Measurements from ENCODE around the gene ZZZ3.
"Not testable (repeated sequence)": the region's sequence is repeated elsewhere in the genome, so short reads cannot be mapped to it uniquely, and the experiment has no call there.

ZZZ3 gene

DNA sequence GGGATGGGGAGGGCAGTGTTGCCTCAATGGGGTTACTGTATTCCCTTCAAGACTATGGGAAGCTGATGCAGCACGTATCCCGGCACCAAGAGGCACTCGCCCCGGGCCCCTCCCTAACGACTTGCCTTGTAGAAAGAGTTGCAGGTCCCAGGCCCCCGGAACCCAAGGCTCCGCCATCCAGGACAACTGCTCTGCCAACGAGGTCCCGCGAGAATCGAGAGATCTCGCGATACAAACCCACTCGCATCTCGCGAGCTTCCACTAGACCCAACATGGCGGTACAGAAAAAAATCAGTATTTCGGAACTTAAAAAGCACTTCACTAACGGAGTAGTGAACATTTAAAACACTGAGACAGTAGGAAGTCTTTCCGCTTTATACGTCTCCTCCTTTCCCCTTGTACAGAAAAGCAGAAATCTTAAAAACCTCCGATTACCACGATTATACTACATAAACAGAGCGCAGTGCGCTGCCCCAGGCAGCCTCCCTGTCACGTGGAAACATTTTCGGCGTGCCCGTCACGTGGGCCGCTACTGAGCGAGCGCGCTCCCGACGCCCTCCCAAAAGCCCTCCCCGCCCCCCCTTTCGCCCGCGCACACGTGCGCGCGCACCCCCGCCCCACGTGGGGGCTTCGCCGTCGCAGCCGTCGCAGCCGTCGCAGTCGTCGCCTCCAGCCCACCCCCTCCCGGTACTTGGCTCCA lies at the start of gene ZZZ3:
Gene ZZZ3 (minus strand): TSS at position 199 of the 700 bp plus-strand sequence. CDS start 49,304 bp downstream, outside the sequence.
- DNase-seq (ENCODE audit: low read depth): peak; percentile 82

GRCh38 chr1:77732090-77732489 lies 49.6 kb upstream of the ZZZ3 start:
- no peak for DNase-seq (ENCODE audit: low read depth)

GRCh38 chr1:77725706-77726105 lies 43.2 kb upstream of the ZZZ3 start:
- no peak for DNase-seq (ENCODE audit: low read depth)

- no peak for DNase-seq (ENCODE audit: low read depth)
These were observed 35.7 kb upstream of the ZZZ3 start for GRCh38 chr1:77718181-77718580.

- DNase-seq (ENCODE audit: low read depth): no peak
These were observed 33.6 kb upstream of the ZZZ3 start for GRCh38 chr1:77716065-77716464.

GRCh38 chr1:77709727-77710126 lies 27.3 kb upstream of the ZZZ3 start:
- DNase-seq (ENCODE audit: low read depth): no peak

GRCh38 chr1:77706321-77706720 lies 23.9 kb upstream of the ZZZ3 start:
- DNase-seq (ENCODE audit: low read depth): no peak

- no peak for DNase-seq (ENCODE audit: low read depth)
These were observed 22.3 kb upstream of the ZZZ3 start for GRCh38 chr1:77704736-77705135.

GRCh38 chr1:77699673-77700072 lies 17.2 kb upstream of the ZZZ3 start:
- DNase-seq (ENCODE audit: low read depth): not testable (repeated sequence)

GRCh38 chr1:77697441-77697840 lies 15.0 kb upstream of the ZZZ3 start:
- no peak for DNase-seq (ENCODE audit: low read depth)

DNA sequence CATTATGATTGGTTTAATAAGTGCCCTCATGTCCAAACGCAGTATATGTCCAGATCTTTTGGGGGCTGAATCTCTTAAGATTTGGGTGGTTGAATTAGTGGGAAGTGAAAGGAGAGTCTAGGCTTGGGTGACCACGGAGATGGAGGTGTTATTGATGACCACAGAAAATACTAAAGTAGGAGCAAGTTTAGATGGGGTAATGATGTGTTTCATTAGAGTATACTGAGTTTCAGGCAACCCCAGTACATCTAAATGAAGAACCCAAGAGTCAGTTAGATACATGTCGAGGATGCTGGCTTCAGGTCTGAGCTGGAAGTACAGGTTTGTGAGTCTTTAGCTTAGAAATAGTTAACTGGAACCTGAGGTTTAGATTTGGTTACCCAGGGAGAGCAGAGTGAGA lies 6.5 kb upstream of the ZZZ3 start:
- no peak for DNase-seq (ENCODE audit: low read depth)

DNA sequence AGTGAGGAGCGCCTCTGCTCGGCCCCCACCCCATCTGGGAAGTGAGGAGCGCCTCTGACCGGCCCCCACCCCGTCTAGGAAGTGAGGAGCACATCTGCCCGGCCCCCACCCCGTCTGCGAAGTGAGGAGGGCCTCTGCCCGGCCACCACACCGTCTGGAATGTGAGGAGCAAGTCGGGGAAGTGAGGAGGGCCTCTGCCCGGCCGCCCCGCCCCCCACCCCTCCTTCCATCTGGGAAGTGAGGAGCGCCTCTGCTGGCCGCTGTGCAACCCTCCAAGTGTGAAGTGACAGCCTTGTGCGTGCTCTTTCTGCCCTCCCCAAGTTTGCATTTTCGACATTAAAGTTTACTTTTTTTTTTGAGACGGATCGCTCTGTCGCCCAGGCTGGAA lies 5.1 kb upstream of the ZZZ3 start:
- DNase-seq (ENCODE audit: low read depth): no peak

DNA sequence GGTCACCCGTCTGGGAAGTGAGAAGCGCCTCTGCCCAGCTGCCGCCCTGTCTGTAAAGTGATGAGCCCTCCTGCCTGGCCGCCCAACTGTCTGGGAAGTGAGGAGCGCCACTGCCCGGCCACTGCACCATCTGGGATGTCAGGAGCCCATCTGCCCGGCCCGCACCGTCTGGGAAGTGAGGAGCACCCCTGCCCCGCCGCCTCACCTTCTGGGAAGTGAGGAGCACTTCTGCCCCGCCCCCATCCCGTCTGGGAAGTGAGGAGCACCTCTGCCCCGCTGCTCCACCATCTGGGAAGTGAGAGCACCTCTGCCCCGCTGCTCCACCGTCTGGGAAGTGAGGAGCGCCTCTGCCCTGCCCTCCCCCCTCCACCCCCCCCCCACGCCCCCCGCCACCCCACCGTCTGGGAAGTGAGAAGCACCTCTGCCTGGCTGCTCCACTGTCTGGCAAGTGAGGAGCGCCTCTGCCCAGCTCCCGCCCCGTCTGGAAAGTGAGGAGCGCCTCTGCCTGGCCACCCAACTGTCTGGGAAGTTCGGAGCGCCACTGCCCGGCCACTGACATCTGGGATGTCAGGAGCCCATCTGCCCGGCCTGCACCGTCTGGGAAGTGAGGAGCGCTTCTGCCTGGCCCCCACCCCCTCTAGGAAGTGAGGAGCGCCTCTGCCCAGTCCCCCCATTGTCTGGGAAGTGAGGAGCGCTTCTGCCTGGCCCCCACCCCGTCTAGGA lies 4.5 kb upstream of the ZZZ3 start:
- DNase-seq (ENCODE audit: low read depth): no peak

DNA sequence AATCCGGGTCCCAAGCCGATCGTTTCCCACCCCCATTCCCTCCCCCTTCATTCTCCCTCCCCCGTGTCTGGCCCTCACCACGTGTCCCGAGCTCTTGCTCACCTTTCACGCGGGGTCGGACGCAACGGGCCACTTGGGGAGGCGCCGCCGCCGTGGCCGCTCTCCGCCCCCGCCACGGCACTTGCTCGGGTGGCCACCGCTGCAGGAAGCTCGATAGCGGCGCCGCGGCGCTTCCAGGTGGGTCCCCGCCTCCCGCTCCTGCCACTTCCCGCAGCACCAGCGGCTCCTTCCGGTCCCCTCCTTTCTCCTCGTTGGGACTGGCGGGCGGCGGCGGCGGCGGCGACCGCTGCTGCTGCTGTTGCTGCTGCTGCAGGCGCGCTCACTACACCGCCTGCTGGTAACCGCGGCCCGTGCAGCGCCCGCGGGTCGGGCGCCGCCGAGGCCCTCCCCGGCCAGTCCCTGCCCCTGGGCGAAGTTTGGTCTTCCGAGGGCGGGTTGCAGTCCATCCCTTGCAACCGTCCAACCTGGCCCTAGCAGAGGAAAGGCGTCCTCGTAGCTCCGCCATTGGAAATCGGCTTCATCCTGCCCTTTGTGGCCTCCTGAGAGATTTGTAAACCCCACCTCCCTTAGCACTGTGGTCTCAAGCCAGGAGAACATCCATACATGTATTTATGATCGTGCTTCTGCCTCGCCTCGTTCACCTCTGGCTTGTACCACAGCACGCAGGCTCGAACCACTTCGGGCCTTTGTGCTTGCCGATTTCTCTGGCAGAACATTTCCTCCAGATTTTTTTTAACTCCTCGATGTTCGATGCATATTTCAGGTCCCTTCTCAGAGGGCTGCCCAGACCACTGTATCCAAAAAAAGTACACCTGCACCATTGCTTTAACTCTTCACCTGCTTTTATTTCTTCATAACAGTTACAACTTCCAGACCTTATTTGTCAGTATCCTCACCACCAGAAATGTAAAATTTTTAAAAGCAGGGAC lies 996 bp upstream of the ZZZ3 start:
- peak; percentile 89 for DNase-seq (ENCODE audit: low read depth)

- DNase-seq (ENCODE audit: low read depth): no peak
These were observed 2.3 kb downstream of the ZZZ3 start for GRCh38 chr1:77680173-77680572.

DNA sequence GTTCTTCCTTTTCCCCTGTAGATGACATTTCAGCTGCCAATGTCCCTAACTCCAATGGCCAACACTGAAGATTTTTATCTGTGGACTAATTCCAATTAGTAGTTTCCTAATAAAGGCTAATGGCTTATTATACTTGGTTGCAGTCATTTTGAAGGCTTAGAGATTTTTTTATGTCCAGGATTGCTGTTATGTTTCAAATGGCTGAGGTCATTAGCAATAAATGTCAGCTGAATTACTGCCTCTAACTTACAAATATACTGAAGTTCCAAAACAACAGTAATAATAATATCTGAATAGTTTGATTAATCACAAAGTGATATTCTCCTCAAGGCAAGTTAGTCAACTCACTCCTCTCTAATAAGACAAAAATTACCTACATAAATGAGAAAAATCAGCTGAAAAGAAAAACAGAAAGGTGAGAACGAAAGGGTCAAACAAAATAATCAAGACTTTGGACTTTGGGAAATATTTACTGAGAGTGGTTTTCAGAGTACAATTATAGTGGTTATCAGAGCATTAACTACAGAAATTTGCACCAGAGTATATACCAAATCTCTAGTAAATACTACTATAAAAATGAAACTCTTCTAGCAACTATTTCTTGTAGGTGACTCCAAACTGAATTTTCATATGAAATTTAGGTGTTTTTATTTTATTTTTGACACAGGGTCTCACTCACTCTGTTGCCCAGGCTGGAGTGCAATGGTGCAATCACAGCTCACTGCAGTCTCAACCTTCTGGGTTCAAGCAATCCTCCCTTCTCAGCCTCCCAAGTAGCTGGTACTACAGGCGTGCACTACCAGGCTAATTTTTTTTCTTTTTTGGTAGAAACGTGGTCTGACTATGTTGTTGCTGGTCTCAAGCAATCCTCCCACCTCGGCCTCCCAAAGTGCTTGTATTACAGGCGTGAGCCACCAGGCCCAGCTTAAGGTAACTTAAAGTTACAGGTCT lies 3.5 kb downstream of the ZZZ3 start:
- no peak for DNase-seq (ENCODE audit: low read depth)

DNA sequence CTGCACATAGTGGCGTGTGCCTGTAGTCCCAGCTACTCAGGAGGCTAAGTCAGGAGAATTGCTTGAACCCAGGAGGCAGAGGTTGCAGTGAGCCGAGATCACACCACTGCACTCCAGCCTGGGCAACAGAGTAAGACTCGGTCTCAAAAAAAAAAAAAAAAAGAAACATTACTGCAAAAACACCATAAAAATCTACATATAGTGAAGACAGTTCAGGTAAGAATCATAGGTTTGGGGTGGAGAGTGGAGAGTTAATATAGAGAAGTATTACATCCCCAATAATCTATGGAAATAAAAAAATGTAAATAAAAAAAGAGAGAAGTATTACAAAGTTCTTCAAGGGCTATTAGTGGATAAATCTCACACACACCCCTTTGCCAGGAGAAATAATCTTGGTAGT lies 7.7 kb downstream of the ZZZ3 start:
- not testable (repeated sequence) for DNase-seq (ENCODE audit: low read depth)

- no peak for DNase-seq (ENCODE audit: low read depth)
These were observed 8.6 kb downstream of the ZZZ3 start for GRCh38 chr1:77673716-77674355.

- no peak for DNase-seq (ENCODE audit: low read depth)
These were observed 9.4 kb downstream of the ZZZ3 start for GRCh38 chr1:77673030-77673429.

- no peak for DNase-seq (ENCODE audit: low read depth)
These were observed 10.1 kb downstream of the ZZZ3 start for GRCh38 chr1:77672374-77672773.

DNA sequence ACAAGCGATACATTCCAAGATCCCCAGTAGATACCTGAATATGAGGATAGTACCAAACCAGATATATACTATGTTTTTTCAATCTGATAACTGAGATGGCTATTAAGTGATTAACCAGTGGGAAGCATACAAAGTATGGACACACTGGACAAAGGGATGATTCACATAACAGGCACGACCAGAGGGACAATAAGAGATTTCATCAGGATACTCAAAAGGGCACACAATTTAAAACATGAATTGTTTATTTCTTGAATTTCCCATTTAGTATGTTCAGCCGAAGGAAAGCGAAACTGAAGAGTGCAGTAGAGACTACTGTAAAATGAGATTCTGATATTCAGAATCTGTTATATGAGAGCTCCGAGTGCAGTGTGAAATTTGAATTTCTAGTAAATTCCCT lies 10.6 kb downstream of the ZZZ3 start:
- no peak for DNase-seq (ENCODE audit: low read depth)

All from activated T-helper 9 cell treated with anti-CD3 and anti-CD28 coated beads, Interleukin-2, amount 50 U/mL, for 16 hours (primary cell).